Endothelial cell of umbilical vein (primary cell): ENCODE measurements around the gene TSPAN1. TPM values are rescaled to one million over a fixed set of nuclear protein-coding genes. Genes with fewer than 3 reads are reported as not detected.

Experiments used
- BruUV-seq: library from RNA; stranded (reverse); fragments of 400-500 nt; replicated peaks from 2 replicates; lab custom pipeline; 2021; lab: Mats Ljungman, UMichigan
- CTCF ChIA-PET: fragments of 300-600, 350-600 bp; sonication (Branson Sonifier 250); formaldehyde crosslinking; loops from one replicate; lab custom pipeline; 2021; ENCODE audit warnings: antibody characterized with exemption, inconsistent platforms; lab: Charles Lee
- POLR2A ChIA-PET: fragments of 300-600, 350-600 bp; sonication (Branson Sonifier 250); formaldehyde crosslinking; loops from one replicate; lab custom pipeline; 2021; ENCODE audit warnings: antibody characterized with exemption, inconsistent platforms; lab: Charles Lee
- DNase-seq: peaks from one replicate; pipeline ENCODE4 v3.0.0-alpha.2; 2011; ENCODE audit warnings: low read depth, low spot score
- FAIRE-seq: peaks from 2 replicates; lab custom pipeline; 2011; peaks lifted over from hg19 to GRCh38; lab: Jason Lieb, UNC
- H2AFZ ChIP-seq: 2 replicates; pipeline ENCODE4 v1.6.0; 2012; ENCODE audit warnings: low read depth, low read length, control low read depth, inconsistent platforms
- H3K27ac ChIP-seq: 2 replicates; pipeline ENCODE4 v1.5.1; 2011; ENCODE audit warnings: low read depth, mild to moderate bottlenecking, control low read depth, low read length, moderate library complexity; ENCODE audit not compliant: insufficient read depth
- H3K27me3 ChIP-seq, 2 experiments: 2 replicates each; pipeline versions ENCODE4 v1.6.0 to v1.6.1; 2011; ENCODE audit warnings: low read length in 2 of 2, mixed read lengths in 1 of 2; ENCODE audit not compliant: control insufficient read depth in 2 of 2, insufficient read depth in 2 of 2
- H3K36me3 ChIP-seq, 2 experiments: 2 replicates in 1 of 2; 3 replicates in 1 of 2; pipeline ENCODE4 v1.5.1; 2011; ENCODE audit warnings: low read length in 2 of 2, mild to moderate bottlenecking in 1 of 2, moderate library complexity in 1 of 2; ENCODE audit not compliant: control insufficient read depth in 2 of 2, insufficient read depth in 2 of 2; ENCODE audit errors: extremely low read depth in 1 of 2
- H3K4me1 ChIP-seq: 3 replicates; pipeline ENCODE4 v1.5.1; 2011; ENCODE audit warnings: mild to moderate bottlenecking, low read length; ENCODE audit not compliant: control insufficient read depth, insufficient read depth; ENCODE audit errors: extremely low read depth
- H3K4me2 ChIP-seq: 2 replicates; pipeline ENCODE4 v1.6.1; 2011; ENCODE audit warnings: low read length, control low read depth, mixed read lengths; ENCODE audit not compliant: insufficient read depth
- H3K4me3 ChIP-seq, 3 experiments: fragments of 200-600 bp in 1 of 3; sonication (generic), shearing (Covaris generic) in 1 of 3; replicated peaks in 1 of 3; 2 replicates each; pipeline ENCODE4 v1.5.1; 2011 to 2016; ENCODE audit warnings: control low read depth in 3 of 3, low read length in 3 of 3, mild to moderate bottlenecking in 2 of 3, inconsistent platforms in 1 of 3, low read depth in 1 of 3, moderate library complexity in 1 of 3; ENCODE audit not compliant: insufficient read depth in 1 of 3
- H3K79me2 ChIP-seq: 2 replicates; pipeline ENCODE4 v1.6.0; 2012; ENCODE audit warnings: low read length, inconsistent platforms; ENCODE audit not compliant: control insufficient read depth, insufficient read depth
- H3K9ac ChIP-seq: replicated peaks from 2 replicates; pipeline ENCODE3; 2011; ENCODE audit warnings: low read length, control low read depth; ENCODE audit not compliant: insufficient read depth; ENCODE audit errors: extremely low read depth
- H3K9me1 ChIP-seq: replicated peaks from 3 replicates; pipeline ENCODE4 v1.6.0; 2011; ENCODE audit warnings: mild to moderate bottlenecking, low read length; ENCODE audit not compliant: control insufficient read depth, insufficient read depth; ENCODE audit errors: extremely low read depth
- H3K9me3 ChIP-seq: replicated peaks from 2 replicates; pipeline ENCODE4 v1.5.1; 2012; ENCODE audit warnings: low read length, inconsistent platforms; ENCODE audit not compliant: control insufficient read depth, insufficient read depth
- H4K20me1 ChIP-seq: replicated peaks from 2 replicates; pipeline ENCODE3; 2011; ENCODE audit warnings: mild to moderate bottlenecking, low read length; ENCODE audit not compliant: control insufficient read depth, insufficient read depth; ENCODE audit errors: extremely low read depth
- CTCF ChIP-seq, 2 donors: IDR thresholded peaks; 1 replicate in 1 of 2; 2 replicates in 1 of 2; pipeline ENCODE4 v1.5.1; 2011; ENCODE audit warnings: low read length in 2 of 2, mild to moderate bottlenecking in 2 of 2, moderate library complexity in 2 of 2, control low read depth in 1 of 2, inconsistent platforms in 1 of 2, low read depth in 1 of 2; ENCODE audit not compliant: insufficient read depth in 1 of 2; ENCODE audit errors: extremely low read depth in 1 of 2
- EZH2 ChIP-seq: IDR thresholded peaks from 2 replicates; pipeline ENCODE4 v1.6.1; 2012; ENCODE audit warnings: borderline replicate concordance, low read depth, mild to moderate bottlenecking, moderate library complexity, low read length, inconsistent platforms; ENCODE audit not compliant: severe bottlenecking
- FOS ChIP-seq: IDR thresholded peaks from 2 replicates; pipeline ENCODE4 v1.6.1; 2011; ENCODE audit warnings: mild to moderate bottlenecking, low read length, moderate library complexity, borderline replicate concordance; ENCODE audit not compliant: insufficient read depth
- JUN ChIP-seq: IDR thresholded peaks from 2 replicates; pipeline ENCODE4 v1.6.1; 2011; ENCODE audit warnings: borderline replicate concordance, low read depth; ENCODE audit not compliant: insufficient read length, insufficient read depth
- MAX ChIP-seq: IDR thresholded peaks from 2 replicates; pipeline ENCODE4 v1.6.1; 2011; ENCODE audit not compliant: insufficient read depth, insufficient read length
- MYC ChIP-seq: IDR thresholded peaks from one replicate; pipeline ENCODE4 v1.6.1; 2011; ENCODE audit warnings: mild to moderate bottlenecking, low read depth, low read length
- POLR2AphosphoS5 ChIP-seq: IDR thresholded peaks from 2 replicates; pipeline ENCODE4 v1.6.1; 2012; ENCODE audit warnings: low read depth, mild to moderate bottlenecking, control low read depth, low read length, moderate library complexity; ENCODE audit not compliant: insufficient read depth
- dilution Hi-C: fragments of 300-500 bp; cut with MboI; formaldehyde crosslinking; loops from one replicate; pipeline ENCODE4 v1.15.0; 2019; ENCODE audit warnings: low sequenced_read_pairs; ENCODE audit not compliant: extremely low pct_ligation_motif_present
- intact Hi-C: fragments of 100-400 bp; cut with micrococcal nuclease; formaldehyde crosslinking; loops from one replicate; pipeline ENCODE4 v1.10.0; 2022
- polyA plus RNA-seq, 4 experiments: library from polyadenylated mRNA; depleted of rRNA in 3 of 4; stranded (reverse) in 3 of 4; unstranded in 1 of 4; fragments of >200 nt; gene quantifications; 2 replicates each; pipeline versions ENCODE4 v1.2.1 to v1.2.3, GENCODE V29; 2011 to 2012; ENCODE audit warnings: missing spikeins in 1 of 4
- total RNA-seq: library from RNA; stranded (reverse); gene quantifications from 2 replicates; pipeline ENCODE4 v1.2.3, GENCODE V29; 2021

Gene TSPAN1
- total and polyA plus RNA-seq, 2 donors (not counting 3 experiments of a cell fraction or from before 2014, with no cell fraction given) = 0.65 to 0.88 TPM

GRCh38 chr1:46186076-46186475 is 11.2 kb downstream of the TSPAN1 start:
- POLR2A ChIA-PET = no interaction called here

More at GRCh38 chr1:46186076-46186475, 11.2 kb downstream of the TSPAN1 start:
- Histone ChIP-seq H3K4me3 (no peak overlapping the region), H4K20me1 (no peaks in the 10 kb centered on the region), H3K4me2 (no peak overlapping the region), H3K27ac (no peak overlapping the region), H3K79me2 (no peaks in the 10 kb centered on the region), H3K9me3 (no peaks in the 10 kb centered on the region), H3K27me3 (no peaks in the 10 kb centered on the region), H3K9ac (no peak overlapping the region), H2AFZ (no peak overlapping the region), H3K9me1 (no peaks in the 10 kb centered on the region), H3K4me1 (peaks cover 26% of the 10 kb centered on the region), H3K36me3 (peaks cover 0 to 11% of the 10 kb centered on the region in 2 experiments)
- no peak for TF ChIP-seq MAX
- no peak for TF ChIP-seq JUN
- no peak for TF ChIP-seq CTCF (IDR thresholded peaks at IDR 0.05; ENCODE audit: extremely low read depth in 1 of 2, insufficient read depth in 1 of 2, low read depth in 1 of 2, low read length in 2 of 2)
- TF ChIP-seq MYC = no peak
- TF ChIP-seq FOS = no peak
- TF ChIP-seq EZH2 = no peak
- no peak for TF ChIP-seq POLR2AphosphoS5
- BruUV-seq = no TSS peak
- DNase-seq (no peak), FAIRE-seq (no peak)
- dilution Hi-C loops = loop anchor here (25.0 kb wide), 1 partner anchor 149 kb away; no protein-coding TSS in a partner anchor
- intact Hi-C loops = no loop called here
- CTCF ChIA-PET = no interaction called here
